GM21786 (cell line): ENCODE measurements around the gene SIX4.
"Not testable (repeated sequence)": the region's sequence is repeated elsewhere in the genome, so short reads cannot be mapped to it uniquely, and the experiment has no call there.

Source experiments
- ATAC-seq: cut with Tn5 transposase; IDR thresholded peaks from one replicate; pipeline ENCODE4 v1.9.1; 2021; ENCODE audit not compliant: unreplicated experiment

Gene SIX4

DNA sequence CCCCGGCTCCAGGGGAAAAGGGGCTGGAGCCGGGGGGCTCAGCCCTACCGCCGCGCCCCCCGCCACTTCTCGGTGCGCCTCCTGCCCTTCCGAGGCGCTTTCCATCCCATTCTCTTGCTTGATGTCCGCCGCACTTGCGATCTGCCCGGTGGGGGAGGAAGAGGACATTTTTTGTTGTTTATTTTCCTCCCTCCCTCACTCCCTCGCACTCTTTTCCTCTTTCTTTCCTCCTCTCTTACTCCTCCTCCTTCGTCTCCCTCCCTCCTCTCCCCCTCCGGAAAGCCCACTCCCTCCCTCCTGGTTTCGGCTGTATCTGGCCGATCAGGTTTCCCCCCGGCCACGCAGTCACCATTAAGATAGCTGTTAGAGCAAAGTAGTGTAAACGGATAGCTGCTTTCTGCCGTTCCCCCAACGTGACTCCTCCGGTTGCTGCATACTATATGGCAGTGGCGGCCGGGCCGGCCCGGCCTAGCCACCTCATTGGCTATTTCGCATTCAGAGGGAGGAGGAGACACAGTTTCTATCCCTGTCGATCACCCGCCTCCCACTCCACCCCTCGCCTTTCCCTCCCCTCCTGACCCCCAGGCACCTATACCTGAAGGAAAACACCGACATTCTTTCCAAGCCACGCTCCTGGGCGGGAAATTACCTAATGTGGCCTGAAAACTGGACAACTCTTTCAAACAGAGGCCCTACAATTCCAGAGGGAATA, at the start of gene SIX4:
SIX4 (minus strand) TSS at position 445 of the 712 bp plus-strand sequence; CDS start at position 168, 277 bp downstream.
- peak; percentile 44 for ATAC-seq

DNA sequence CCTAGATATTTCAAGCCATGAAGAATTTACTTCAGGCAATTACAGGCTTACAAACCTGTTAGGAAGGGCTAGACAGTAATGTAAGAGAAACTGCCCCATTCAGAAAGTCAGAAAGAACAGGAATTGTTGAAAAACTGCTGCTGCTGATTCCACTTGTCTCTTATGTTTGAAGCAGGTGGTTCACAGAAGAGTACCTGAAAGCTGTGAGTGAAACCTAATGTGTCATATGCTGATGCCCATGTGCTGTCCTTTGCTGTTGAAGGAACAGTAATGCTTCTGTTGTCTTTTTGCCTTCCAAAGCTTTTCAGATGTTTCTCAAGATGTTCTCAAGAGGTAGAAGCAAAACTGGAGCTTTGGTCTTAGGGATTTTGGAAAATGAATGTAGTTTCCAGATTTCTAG, 49.4 kb upstream of the SIX4 start:
- ATAC-seq = no peak

DNA sequence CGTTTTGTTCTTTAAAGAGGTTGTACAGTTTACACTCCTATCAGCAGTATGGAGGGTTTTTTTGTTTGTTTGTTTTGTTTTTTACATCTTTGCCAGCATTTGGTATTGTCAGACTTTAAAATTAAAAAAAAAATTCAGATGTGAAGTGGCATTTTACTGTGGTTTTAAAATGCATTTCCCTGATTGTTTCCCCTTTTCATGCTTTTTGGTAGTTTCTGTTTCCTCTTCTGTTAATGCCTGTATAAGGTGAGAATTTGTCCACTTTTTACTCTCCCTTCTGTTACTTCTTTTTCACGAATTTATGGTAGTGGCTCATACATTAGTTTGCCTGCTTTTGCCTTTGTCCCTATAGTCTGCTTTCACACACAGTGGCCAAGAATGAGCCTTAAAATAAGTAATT, 47.0 kb upstream of the SIX4 start:
- no peak for ATAC-seq

DNA sequence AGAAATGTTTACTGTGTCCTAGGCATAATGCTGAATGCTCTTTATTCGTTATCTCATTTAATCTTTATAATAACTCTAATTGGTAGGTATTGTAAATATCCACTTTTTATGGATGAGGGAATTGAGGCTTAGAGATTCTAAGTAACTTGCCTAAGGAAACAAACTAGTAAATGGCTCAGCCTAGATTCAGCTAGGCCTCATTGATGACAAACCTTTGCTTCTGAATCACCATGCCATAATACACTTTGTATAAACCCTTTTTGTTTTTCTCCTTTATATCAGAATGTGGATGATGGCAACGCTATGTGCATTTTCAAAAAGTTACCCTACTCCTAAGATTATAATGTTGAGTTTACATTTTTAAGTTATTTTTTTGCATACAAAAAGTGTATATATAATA, 44.5 kb upstream of the SIX4 start:
- ATAC-seq = no peak

DNA sequence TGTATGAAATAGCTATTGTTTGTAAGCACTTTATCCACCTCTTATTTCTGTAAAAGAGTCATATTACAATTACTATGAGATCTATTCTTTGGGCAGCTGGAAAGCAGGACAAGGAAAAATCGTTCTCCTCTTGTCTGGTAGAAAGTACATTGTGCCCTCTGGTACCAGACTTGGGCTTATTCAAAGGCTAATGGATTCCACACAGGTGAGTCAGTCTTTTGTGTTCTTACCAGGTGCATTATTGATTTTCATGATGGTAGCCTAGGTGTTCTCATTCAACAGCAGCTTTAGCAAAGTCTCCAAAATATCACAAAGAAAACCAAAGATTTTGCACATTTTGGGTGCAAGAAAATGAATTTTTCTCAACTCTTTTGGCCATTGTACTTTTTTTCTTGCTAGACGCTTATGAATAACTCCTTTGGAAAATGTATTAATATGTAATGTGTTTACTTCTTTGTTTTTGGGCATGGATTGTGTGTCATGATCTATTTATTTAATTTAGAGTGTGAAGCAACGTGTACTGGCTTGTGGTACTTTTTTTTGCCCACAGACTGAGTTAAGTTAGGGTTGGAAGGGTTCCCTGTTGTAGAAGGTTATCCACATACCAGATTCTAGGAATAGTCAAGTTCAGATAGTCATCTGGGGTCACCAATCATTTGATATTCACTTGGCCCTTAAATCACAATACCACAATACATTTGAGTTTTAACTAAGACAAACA, 36.7 kb upstream of the SIX4 start:
- no peak for ATAC-seq

DNA sequence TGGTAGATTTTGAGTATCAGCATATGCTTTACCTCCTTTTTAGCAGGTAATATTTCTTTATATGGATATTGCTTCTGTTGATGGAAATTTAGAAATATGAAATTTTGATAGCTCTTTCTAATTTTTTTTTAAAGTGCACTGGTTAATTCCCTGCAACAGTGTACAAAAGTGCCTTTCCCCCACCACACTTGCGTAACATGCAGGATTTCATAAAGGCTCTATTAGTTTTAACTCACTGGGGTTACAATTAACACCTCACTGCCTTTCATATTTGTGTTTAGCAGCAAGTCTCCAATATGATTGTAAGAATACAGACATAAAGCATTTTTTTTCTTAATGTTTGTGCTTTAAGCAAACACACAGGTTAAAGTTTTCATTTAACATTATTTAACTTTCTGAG, 36.1 kb upstream of the SIX4 start:
- ATAC-seq = no peak

DNA sequence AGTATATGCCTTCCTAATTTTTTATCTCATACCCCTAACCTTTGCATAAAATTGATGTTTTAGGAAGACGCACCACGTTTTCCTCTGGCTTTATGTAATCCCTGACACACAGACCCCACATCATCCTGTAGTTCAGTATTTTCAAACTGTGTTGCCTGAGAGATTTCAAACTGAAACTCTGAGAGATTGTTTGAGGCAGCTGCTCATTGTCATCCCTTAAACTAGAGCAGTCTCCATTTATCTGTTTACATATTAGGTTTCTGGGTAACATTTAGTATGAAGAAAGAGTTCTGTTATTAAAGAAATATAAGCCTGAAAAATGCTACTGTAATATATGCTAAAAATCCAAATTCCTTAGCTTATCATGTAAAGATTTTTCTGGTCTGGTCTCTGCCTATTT, 34.7 kb upstream of the SIX4 start:
- no peak for ATAC-seq

DNA sequence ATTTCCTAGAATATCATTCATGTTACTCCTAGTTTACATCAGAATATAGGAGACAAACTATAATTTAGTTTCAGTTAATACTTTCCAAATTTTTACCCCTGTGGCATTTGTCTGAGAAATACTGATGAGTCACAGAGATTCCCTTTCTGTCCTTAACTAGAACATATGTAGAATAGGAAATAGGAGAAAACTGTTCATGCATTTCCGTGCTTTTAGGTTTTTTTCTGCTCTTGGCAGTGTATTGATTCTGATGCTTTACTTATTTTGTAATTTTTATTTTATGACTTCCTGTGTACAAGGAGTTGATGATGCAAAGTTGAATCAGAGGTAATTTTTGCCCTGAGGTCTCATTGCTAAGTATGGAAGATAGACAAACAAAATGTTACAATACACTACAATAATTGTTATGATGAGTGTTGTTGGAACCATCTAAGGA, 33.4 kb upstream of the SIX4 start:
- no peak for ATAC-seq

DNA sequence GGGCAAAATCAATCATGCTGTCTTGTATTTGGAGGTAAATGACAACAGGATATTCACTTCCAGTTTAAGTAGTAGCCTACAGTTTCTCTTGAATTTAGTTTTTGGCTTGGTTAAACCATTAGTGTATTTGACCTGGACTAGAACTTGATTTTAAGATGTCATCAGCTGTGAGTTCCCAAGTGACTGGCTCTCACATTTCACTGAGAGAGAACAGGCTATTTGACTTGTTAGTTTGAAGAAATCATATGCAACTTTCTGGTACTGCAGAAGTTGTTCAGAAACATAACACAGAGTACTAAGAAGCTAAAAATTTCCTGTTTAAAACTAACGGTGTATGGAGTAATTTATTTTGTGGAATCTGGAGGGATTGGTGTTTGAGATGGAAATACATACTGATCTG, 32.7 kb upstream of the SIX4 start:
- no peak for ATAC-seq

DNA sequence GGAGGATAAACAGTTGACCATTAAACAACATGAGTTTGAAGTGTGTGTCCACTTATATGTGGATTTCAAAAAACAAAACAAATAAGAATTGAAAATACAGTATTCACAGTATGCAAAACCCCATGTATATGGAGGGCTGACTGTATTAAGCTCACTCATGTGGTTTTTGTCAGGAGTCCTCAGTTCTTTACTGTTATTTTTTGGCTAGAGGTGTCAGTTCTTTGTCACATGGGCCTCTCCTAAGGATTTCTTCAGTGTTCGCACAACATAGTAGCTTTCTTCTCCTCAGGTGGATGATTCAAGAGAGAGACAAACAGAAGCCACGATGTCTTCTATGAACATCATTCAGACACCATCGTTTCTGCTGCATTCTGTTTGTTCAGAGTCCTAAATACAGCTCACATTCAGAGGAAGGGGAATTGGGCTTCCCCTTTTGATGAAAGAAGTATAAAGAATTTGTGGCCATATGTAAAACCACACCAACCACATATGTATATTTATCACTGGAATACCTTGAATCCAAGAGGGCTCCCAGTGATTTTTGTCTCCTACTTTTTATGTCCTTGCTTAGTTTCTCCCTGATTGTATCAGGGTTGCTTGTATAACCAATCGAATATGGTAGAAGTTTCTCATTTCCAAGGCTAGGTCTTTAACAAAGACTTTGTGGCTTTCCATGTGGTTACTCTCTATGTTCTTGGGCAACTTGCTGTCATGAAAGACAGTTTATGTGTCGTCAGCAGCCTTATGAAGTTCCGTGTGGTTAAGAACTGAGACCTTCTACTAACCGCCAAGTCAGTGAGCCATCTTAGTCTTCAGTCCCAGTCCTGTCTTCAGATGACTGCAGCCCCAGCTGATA, 29.3 kb upstream of the SIX4 start:
- ATAC-seq = peak; percentile 97

DNA sequence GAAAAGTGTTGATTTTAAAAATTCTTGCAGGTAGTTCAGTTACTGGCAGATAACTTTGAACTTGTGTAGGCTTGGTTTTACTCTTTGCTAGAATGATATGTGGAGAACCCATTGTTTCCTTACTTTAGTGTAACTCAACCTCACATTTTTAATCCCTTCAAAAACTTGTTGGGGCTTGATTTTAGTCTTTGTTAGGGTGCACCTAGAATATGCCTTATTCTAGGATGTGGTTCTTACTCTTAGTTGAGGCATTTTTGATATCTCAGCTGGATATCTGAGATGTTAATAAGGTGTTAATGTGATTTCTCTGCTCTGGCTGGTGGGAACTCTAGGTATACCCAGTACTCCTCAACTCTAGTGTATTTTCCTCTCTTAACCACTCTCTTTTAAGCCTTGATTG, 20.4 kb upstream of the SIX4 start:
- ATAC-seq = no peak

DNA sequence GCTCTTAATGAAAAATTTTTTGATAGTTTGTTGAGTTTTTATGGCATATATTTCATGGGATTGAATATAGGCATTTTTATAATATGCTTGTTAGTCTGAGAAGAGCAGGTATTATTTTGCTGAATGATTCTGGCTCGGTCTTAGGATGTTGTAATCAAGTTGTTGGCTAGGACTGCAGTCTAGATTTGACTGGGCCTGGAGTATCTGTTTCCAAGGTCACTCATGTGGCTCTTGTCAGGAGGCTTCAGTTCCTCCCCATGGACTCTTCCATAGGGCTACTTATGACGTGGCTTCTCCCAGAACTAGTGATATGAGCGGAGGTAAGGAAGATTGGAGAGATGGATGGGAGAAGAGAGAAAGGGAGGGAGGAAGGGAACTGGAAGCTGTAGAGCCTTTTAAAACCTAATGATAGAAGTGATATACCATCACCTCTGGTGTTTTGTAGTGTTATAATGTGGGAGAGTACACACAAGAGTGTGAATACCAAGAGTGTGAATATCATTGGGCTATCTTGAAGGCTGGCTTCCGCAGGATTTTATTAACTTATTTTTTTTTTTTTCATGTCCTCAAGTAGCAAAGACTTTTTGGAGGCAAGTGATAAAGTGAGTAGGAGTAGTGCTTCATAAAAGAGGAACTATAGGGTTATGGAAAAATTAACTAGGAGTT, 14.8 kb upstream of the SIX4 start:
- no peak for ATAC-seq

DNA sequence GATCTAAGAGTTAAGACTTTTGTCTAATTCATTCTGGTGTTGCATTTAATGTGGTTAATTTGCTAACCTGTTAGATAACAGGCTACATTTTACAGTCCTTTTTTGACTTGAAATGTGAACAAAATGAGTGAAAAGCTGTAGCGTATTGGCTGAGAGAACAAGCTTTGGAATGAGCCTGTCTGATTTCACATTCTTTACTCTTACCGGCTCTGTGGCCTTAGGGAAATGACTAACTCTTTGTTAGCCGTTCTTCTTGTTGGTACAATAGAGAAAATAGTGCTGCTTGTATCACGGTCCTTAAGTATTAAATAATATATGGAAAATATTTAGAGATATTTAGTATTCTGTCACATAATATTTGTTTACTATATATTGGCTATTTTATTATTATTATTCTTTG, 12.3 kb upstream of the SIX4 start:
- ATAC-seq = no peak

DNA sequence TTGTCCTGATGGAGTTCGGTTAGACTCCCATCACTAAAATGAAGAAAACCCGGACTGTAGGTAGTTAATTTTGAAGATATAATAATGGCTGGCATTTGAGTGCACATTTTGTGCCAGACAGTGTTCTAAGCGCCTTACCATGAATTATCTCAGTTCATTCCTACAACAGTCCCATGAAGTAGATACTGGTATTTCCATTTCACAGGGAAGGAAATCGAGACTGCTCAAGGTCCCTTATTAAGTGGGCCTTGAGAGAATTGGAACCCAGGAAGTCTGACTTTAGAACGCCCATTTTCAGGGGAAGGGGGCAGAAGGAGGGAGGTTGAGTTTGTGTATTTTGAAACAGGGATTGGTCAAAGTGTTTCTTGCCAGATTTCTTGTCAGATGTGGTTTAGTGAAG, 11.3 kb upstream of the SIX4 start:
- no peak for ATAC-seq

DNA sequence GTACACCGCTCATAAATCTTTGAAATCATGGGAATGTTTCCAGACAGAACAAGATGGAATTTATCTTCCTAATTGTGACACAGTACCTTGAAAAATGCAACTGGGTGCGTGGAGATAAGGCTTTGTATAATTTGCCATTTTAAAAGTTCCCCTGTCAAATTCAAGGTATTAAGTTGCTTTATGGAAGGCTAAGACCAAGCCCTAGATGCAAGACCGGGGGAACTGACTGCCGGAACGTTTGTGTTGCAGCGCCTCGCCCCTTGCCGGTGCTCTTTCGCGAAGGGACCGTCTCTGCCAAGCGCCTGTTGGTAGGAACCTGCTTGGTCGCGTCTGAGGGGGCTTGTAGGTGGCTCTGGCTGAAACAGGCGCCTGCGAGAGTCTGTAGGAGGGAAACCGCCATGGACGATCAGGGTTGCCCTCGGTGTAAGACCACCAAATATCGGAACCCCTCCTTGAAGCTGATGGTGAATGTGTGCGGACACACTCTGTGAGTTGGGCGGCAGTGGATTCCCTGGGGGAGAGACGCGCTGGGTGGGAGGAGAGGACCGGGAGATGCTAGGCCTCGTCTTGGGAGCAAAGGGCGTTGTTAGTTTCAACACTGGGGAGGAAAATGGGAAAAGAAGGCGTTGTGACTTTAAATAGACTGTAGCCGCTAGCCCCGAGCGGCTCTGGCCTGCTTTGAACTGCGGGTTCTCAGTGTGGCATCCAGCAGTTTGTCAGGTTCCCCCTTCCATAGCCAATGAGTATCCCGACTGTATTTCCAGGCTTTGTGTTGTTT, 10.5 kb upstream of the SIX4 start, which contains the start of gene MNAT1:
MNAT1 (plus strand) TSS at position 297 of the 778 bp plus-strand sequence; CDS start at position 399, 102 bp downstream.
- ATAC-seq = peak; percentile 96

DNA sequence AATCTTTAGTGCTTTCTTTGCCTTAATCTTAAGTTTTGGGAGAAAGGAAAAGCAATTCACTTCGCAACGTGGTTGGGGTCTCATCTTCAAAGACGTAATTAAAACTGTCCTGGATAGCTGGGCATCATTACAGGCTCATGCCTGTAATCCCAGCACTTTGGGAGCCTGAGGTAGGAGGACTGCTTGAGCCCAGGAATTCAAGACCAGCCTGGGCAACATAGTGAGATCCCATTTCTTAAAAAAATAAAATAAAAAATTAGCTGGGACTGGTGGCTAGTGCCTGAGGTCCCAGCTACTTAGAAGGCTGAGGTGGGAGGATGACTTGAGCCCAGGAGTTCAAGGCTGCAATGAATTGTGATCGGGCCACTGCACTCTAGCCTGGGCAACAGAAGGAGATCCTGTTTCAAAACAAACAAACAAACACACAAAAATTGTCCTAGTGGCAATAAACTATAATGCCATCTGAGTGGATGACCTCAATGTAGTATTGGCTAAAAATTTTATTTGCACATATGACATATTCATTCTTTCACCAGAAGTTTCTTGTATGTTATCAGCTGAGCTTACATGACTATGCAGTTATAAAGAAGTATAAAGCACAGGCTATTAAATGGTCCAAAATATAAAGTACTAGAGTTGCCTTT, 8.8 kb upstream of the SIX4 start:
- ATAC-seq = no peak

DNA sequence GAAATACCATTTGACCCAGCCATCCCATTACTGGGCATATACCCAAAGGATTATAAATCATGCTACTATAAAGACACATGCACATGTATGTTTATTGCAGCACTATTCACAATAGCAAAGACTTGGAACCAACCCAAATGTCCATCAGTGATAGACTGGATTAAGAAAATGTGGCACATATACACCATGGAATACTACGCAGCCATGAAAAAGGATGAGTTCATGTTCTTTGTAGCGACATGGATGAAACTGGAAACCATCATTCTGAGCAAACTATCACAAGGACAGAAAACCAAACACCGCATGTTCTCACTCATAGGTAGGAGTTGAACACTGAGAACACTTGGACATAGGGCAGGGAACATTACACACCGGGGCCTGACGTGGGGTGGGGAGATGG, 7.1 kb upstream of the SIX4 start:
- ATAC-seq = not testable (repeated sequence)

DNA sequence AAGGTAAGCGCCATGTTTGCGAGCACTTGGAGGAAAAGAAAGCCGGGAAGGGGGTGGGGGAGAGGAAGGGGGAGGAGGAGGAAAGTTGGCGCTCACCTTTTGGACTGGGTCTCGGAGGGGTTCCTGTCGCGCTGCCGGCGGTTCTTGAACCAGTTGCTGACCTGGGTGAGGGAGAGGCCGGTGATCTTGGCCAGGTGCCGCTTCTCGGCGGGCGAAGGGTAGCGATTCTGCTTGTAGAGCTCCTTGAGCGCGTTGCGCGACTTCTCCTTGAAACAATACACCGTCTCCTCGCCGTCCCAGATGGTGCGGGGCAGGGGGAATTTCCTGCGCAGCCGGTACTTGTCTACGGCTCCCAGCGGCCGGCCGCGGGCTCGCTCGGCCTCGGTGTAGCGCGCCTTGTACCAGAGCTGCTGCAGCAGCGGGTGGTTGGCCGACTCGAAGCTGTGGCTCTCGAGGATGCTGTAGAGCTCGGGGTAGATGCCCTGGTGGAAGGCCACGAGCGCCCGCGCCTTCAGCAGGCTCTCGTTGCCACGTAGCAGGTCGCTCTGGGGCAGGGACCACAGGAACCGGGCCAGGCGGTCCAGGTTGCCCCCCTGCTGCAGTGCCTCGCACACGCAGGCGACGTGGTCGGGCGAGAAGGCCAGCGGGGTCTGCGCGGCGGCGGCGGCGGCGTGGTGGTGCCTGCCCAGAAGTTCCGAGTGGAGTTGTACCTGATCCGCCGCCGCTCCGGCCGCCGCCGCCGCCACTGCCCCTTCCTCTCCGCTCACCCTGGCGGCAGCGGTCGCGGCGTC, 840 bp downstream of the SIX4 start:
- ATAC-seq = peak; percentile 40
